SH-SY5Y (cell line): ENCODE data around the gene RNGTT.

Experiments
- GATA2 ChIP-seq: IDR thresholded peaks from 2 replicates; pipeline ENCODE4 v1.6.1; 2011; ENCODE audit warnings: mild to moderate bottlenecking, low read depth, low read length
- GATA3 ChIP-seq: IDR thresholded peaks from 2 replicates; pipeline ENCODE4 v1.6.1; 2011; ENCODE audit warnings: low read depth, mild to moderate bottlenecking, low read length, moderate library complexity

DNA sequence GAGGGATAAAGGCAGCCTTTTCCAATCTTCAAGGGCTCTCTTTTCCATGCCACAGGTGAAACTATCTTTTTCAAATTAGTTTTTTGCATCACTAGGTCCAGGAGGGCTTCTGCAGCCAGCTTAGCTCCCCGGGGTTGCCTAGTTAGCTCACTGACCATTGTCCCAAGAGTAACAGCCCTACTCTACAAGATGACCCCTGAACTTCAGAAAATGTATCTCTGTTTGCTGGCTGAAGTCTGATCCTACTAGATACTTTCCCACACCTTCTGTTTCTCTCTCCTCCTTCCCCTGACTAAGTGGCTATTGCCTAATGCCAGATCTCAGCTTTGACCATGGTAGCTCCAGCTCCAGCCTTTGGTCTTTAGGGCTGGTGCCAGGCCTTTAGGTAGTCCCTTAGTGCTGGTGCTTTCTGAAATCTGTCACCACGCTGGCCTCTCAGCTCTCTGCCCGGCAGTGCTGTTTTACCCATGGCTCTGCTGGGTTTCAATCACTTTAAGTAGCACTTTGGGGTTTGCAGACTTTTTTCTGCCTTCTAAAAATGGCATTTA, 255.1 kb downstream of the RNGTT start:
- TF ChIP-seq GATA2 (no peak), GATA3 (no peak)
